GM23338 (cell line): Measurements from ENCODE around the gene EFCAB6. TPM values are rescaled to one million over a fixed set of nuclear protein-coding genes. Genes with fewer than 3 reads are reported as not detected.

Experiments
- CREB1 ChIP-seq: fragments of 250-450 bp; sonication (Bioruptor Pico); IDR thresholded peaks from 2 replicates; pipeline ENCODE4 v1.5.0; 2020; ENCODE audit warnings: low read depth, mild to moderate bottlenecking, moderate library complexity
- EZH2 ChIP-seq: fragments of 200-600 bp; sonication (generic); IDR thresholded peaks from one replicate; pipeline ENCODE4 v1.8.0; 2017; ENCODE audit warnings: antibody characterized with exemption, mild to moderate bottlenecking, low read depth; ENCODE audit not compliant: unreplicated experiment
- POLR2AphosphoS5 ChIP-seq: IDR thresholded peaks from 2 replicates; pipeline ENCODE4 v1.6.1; 2016; ENCODE audit warnings: antibody characterized with exemption, low read depth
- ZNF114 ChIP-seq: fragments of 250-450 bp; sonication (Bioruptor Pico); IDR thresholded peaks from 2 replicates; pipeline ENCODE4 v1.5.0; 2020; ENCODE audit warnings: mild to moderate bottlenecking, moderate library complexity
- ZNF331 ChIP-seq: fragments of 250-450 bp; sonication (Bioruptor Pico); IDR thresholded peaks from 2 replicates; pipeline ENCODE4 v1.5.0; 2020; ENCODE audit warnings: low read depth, mild to moderate bottlenecking, moderate library complexity
- polyA plus RNA-seq: library from polyadenylated mRNA; unstranded; fragments of >200 nt; fragmentation: Nextera tagmentation; extraction: Ambion mirVana; gene quantifications from 2 replicates; pipeline ENCODE4 v1.2.1, GENCODE V29; 2016
- total RNA-seq: library from RNA; depleted of rRNA; stranded (reverse); fragments of >200 nt; shearing (Covaris generic); gene quantifications from 2 replicates; pipeline ENCODE4 v1.2.3, GENCODE V29; 2014
- TF ChIP-seq, protein P1 (sequence below): fragments of 250-450 bp; sonication (Bioruptor Pico); IDR thresholded peaks from 2 replicates; pipeline ENCODE4 v1.5.0; 2020; ENCODE audit warnings: mild to moderate bottlenecking, moderate library complexity
- TF ChIP-seq, protein P2 (sequence below): IDR thresholded peaks from 2 replicates; pipeline ENCODE4 v1.6.1; 2016; ENCODE audit warnings: antibody characterized with exemption
- TF ChIP-seq, protein P3 (sequence below), 2 experiments: fragments of 200-600 bp in 1 of 2; sonication (generic) in 1 of 2; conservative IDR thresholded peaks; 2 replicates each; pipeline versions ENCODE4 v1.5.1 to v1.6.1; 2016 to 2017; ENCODE audit warnings: antibody characterized with exemption in 2 of 2, low read depth in 2 of 2, mild to moderate bottlenecking in 2 of 2, moderate library complexity in 1 of 2
- TF ChIP-seq, protein P4 (sequence below): IDR thresholded peaks from one replicate; pipeline ENCODE4 v1.6.1; 2018; ENCODE audit warnings: antibody characterized with exemption; ENCODE audit not compliant: unreplicated experiment

The EFCAB6 gene
- total and polyA plus RNA-seq, 2 experiments from 2014 or later, result 1.1 to 1.8 TPM

DNA sequence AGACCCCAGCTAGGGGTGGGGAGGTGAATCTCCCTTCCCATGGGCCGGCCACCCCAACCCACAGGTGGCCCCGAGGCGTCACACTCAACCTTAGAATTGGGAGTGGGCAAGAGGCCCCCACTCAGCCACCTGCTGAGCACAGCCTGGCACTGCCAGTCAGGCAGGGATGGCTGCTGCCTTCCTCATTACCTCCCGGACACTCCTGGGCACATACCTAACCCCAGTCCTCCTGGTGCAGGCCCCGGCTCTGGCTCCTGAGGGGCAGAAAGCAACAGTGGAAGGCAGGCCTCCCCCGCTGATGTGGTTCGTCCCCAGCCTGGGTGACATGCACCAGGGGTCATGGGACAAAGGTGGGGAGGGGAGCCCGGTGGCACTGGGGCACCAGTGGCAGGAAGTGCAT is 296.7 kb downstream of the EFCAB6 start (continued):
- TF ChIP-seq, protein P1, sequence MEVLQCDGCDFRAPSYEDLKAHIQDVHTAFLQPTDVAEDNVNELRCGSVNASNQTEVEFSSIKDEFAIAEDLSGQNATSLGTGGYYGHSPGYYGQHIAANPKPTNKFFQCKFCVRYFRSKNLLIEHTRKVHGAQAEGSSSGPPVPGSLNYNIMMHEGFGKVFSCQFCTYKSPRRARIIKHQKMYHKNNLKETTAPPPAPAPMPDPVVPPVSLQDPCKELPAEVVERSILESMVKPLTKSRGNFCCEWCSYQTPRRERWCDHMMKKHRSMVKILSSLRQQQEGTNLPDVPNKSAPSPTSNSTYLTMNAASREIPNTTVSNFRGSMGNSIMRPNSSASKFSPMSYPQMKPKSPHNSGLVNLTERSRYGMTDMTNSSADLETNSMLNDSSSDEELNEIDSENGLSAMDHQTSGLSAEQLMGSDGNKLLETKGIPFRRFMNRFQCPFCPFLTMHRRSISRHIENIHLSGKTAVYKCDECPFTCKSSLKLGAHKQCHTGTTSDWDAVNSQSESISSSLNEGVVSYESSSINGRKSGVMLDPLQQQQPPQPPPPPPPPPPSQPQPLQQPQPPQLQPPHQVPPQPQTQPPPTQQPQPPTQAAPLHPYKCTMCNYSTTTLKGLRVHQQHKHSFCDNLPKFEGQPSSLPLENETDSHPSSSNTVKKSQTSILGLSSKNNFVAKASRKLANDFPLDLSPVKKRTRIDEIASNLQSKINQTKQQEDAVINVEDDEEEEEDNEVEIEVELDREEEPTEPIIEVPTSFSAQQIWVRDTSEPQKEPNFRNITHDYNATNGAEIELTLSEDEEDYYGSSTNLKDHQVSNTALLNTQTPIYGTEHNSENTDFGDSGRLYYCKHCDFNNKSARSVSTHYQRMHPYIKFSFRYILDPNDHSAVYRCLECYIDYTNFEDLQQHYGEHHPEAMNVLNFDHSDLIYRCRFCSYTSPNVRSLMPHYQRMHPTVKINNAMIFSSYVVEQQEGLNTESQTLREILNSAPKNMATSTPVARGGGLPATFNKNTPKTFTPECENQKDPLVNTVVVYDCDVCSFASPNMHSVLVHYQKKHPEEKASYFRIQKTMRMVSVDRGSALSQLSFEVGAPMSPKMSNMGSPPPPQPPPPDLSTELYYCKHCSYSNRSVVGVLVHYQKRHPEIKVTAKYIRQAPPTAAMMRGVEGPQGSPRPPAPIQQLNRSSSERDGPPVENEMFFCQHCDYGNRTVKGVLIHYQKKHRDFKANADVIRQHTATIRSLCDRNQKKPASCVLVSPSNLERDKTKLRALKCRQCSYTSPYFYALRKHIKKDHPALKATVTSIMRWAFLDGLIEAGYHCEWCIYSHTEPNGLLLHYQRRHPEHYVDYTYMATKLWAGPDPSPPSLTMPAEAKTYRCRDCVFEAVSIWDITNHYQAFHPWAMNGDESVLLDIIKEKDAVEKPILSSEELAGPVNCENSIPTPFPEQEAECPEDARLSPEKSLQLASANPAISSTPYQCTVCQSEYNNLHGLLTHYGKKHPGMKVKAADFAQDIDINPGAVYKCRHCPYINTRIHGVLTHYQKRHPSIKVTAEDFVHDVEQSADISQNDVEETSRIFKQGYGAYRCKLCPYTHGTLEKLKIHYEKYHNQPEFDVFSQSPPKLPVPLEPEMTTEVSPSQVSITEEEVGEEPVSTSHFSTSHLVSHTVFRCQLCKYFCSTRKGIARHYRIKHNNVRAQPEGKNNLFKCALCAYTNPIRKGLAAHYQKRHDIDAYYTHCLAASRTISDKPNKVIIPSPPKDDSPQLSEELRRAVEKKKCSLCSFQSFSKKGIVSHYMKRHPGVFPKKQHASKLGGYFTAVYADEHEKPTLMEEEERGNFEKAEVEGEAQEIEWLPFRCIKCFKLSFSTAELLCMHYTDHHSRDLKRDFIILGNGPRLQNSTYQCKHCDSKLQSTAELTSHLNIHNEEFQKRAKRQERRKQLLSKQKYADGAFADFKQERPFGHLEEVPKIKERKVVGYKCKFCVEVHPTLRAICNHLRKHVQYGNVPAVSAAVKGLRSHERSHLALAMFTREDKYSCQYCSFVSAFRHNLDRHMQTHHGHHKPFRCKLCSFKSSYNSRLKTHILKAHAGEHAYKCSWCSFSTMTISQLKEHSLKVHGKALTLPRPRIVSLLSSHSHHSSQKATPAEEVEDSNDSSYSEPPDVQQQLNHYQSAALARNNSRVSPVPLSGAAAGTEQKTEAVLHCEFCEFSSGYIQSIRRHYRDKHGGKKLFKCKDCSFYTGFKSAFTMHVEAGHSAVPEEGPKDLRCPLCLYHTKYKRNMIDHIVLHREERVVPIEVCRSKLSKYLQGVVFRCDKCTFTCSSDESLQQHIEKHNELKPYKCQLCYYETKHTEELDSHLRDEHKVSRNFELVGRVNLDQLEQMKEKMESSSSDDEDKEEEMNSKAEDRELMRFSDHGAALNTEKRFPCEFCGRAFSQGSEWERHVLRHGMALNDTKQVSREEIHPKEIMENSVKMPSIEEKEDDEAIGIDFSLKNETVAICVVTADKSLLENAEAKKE (CRISPR knock-in tag), result no peak
- TF ChIP-seq EZH2 (no peak), POLR2AphosphoS5 (no peak), ZNF114 (no peak), CREB1 (CRISPR knock-in tag) (no peak), ZNF331 (no peak)
- TF ChIP-seq, protein P2, sequence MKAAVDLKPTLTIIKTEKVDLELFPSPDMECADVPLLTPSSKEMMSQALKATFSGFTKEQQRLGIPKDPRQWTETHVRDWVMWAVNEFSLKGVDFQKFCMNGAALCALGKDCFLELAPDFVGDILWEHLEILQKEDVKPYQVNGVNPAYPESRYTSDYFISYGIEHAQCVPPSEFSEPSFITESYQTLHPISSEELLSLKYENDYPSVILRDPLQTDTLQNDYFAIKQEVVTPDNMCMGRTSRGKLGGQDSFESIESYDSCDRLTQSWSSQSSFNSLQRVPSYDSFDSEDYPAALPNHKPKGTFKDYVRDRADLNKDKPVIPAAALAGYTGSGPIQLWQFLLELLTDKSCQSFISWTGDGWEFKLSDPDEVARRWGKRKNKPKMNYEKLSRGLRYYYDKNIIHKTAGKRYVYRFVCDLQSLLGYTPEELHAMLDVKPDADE, result no peak
- TF ChIP-seq, protein P3, sequence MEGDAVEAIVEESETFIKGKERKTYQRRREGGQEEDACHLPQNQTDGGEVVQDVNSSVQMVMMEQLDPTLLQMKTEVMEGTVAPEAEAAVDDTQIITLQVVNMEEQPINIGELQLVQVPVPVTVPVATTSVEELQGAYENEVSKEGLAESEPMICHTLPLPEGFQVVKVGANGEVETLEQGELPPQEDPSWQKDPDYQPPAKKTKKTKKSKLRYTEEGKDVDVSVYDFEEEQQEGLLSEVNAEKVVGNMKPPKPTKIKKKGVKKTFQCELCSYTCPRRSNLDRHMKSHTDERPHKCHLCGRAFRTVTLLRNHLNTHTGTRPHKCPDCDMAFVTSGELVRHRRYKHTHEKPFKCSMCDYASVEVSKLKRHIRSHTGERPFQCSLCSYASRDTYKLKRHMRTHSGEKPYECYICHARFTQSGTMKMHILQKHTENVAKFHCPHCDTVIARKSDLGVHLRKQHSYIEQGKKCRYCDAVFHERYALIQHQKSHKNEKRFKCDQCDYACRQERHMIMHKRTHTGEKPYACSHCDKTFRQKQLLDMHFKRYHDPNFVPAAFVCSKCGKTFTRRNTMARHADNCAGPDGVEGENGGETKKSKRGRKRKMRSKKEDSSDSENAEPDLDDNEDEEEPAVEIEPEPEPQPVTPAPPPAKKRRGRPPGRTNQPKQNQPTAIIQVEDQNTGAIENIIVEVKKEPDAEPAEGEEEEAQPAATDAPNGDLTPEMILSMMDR (conservative IDR thresholded peaks at IDR 0.05; ENCODE audit: low read depth in 2 of 2), result no peak
- TF ChIP-seq, protein P4, sequence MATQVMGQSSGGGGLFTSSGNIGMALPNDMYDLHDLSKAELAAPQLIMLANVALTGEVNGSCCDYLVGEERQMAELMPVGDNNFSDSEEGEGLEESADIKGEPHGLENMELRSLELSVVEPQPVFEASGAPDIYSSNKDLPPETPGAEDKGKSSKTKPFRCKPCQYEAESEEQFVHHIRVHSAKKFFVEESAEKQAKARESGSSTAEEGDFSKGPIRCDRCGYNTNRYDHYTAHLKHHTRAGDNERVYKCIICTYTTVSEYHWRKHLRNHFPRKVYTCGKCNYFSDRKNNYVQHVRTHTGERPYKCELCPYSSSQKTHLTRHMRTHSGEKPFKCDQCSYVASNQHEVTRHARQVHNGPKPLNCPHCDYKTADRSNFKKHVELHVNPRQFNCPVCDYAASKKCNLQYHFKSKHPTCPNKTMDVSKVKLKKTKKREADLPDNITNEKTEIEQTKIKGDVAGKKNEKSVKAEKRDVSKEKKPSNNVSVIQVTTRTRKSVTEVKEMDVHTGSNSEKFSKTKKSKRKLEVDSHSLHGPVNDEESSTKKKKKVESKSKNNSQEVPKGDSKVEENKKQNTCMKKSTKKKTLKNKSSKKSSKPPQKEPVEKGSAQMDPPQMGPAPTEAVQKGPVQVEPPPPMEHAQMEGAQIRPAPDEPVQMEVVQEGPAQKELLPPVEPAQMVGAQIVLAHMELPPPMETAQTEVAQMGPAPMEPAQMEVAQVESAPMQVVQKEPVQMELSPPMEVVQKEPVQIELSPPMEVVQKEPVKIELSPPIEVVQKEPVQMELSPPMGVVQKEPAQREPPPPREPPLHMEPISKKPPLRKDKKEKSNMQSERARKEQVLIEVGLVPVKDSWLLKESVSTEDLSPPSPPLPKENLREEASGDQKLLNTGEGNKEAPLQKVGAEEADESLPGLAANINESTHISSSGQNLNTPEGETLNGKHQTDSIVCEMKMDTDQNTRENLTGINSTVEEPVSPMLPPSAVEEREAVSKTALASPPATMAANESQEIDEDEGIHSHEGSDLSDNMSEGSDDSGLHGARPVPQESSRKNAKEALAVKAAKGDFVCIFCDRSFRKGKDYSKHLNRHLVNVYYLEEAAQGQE, result no peak
